Thoracic aorta (tissue), 2 donors: ENCODE data around the gene ACBD7. TPM values are rescaled to one million over a fixed set of nuclear protein-coding genes. Genes with fewer than 3 reads are reported as not detected.

Source experiments
- ATAC-seq: fragments of 150-250 bp; one replicate; pipeline ENCODE4 v1.8.0; 2017; ENCODE audit warnings: low read depth; ENCODE audit not compliant: insufficient number of reproducible peaks, low FRiP score
- DNase-seq: peaks from one replicate; pipeline ENCODE4 v3.0.0-alpha.2; 2020; ENCODE audit warnings: low spot score
- H3K27ac ChIP-seq, 2 donors: fragments of 200-600 bp; sonication (generic); 1 replicate in 1 of 2; 2 replicates in 1 of 2; pipeline ENCODE4 v1.5.1; 2016; ENCODE audit warnings: mild to moderate bottlenecking in 2 of 2, moderate library complexity in 2 of 2
- H3K27me3 ChIP-seq: fragments of 200-600 bp; sonication (generic); replicated peaks from 2 replicates; pipeline ENCODE4 v1.6.0; 2016; ENCODE audit warnings: mild to moderate bottlenecking; ENCODE audit not compliant: insufficient read depth
- H3K36me3 ChIP-seq: fragments of 200-600 bp; sonication (generic); one replicate; pipeline ENCODE4 v1.5.1; 2016
- H3K4me1 ChIP-seq, 2 donors: fragments of 200-600 bp; sonication (generic); 1 replicate in 1 of 2; 2 replicates in 1 of 2; pipeline versions ENCODE4 v1.5.1 to v1.6.0; 2016; ENCODE audit warnings: low read depth in 2 of 2, mild to moderate bottlenecking in 1 of 2; ENCODE audit not compliant: control insufficient read depth in 1 of 2
- H3K4me3 ChIP-seq: fragments of 200-600 bp; sonication (generic); 2 replicates; pipeline ENCODE4 v1.5.1; 2016; ENCODE audit warnings: mild to moderate bottlenecking
- H3K9me3 ChIP-seq: fragments of 200-600 bp; sonication (generic); 2 replicates; pipeline ENCODE4 v1.5.1; 2016
- total RNA-seq, 2 donors: library from RNA; depleted of rRNA; stranded (reverse); fragments of >200 nt; gene quantifications; one replicate each; pipeline versions ENCODE4 v1.1.0 to v1.2.3, GENCODE V29; 2016
- TF ChIP-seq, protein P1 (sequence below): fragments of 200-600 bp; sonication (generic); IDR thresholded peaks from one replicate; pipeline ENCODE4 v1.5.1; 2019; ENCODE audit warnings: antibody characterized with exemption

ACBD7 gene
- total RNA-seq, 2 donors from 2014 or later: 0.41 to 0.63 TPM

DNA sequence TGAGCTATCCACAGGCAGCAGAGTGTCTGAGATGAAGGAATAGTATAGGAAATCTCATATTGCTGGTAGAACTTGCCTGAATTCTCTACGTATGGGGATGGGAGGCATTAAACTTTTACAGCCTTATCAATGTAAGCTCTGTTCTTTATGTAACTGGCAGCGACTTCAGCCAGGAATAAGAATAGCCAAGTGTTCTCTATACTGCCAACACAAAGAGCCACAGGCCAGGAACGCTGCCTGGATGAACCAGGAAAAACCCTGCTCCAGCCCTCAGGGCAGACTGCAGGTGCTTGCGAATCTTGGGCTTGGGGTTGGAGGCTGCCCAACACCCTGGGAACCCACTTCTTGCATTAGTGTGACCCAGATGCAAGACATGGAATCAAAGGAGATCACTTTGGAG is 50.9 kb downstream of the ACBD7 start:
- no peak for DNase-seq
- H3K27me3 ChIP-seq: no peaks in the 10 kb centered on the region
- H3K27ac ChIP-seq: no peak overlapping the region

DNA sequence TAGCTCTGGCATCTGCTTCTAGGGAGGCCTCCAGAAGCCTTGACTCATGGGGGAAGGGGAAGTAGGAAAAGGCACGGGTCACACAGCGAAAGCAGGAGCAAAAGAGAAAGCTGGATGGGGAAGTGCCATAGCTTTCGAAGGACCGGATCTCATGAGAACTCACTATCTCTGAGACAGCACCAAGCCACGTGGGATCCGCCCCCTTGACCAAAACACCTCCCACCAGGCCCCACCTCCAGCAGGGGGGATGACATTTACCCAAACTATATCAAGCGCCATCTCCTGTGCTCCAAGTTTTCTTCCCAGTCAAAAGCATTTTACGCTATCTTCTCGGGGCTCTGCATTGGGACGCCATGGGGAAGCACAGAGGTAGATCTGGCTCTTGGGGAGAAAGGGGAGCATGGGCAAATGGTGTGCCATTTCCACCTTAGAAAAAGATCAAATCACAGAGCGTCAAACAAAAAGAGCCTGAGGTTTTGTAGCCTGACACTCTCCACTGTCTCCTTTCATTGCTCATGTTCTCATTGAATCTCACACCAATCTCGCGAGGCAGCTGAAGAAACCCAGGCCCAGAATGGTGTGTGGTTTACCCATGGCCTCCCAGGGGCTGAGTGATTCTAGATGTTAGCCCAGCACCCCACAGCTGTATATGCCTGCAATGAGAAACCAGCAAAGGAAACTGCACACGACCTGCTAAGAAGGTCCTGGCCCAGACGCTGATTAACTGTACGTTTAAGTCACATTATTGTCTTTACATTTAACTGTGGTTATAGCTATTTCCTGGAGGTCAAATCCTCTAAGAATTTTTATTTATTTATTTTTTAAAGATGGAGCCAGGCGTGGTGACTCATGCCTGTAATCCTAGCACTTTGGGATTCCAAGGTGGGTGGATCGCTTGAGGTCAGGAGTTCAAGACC is 52.9 kb downstream of the ACBD7 start:
- TF ChIP-seq, protein P1, sequence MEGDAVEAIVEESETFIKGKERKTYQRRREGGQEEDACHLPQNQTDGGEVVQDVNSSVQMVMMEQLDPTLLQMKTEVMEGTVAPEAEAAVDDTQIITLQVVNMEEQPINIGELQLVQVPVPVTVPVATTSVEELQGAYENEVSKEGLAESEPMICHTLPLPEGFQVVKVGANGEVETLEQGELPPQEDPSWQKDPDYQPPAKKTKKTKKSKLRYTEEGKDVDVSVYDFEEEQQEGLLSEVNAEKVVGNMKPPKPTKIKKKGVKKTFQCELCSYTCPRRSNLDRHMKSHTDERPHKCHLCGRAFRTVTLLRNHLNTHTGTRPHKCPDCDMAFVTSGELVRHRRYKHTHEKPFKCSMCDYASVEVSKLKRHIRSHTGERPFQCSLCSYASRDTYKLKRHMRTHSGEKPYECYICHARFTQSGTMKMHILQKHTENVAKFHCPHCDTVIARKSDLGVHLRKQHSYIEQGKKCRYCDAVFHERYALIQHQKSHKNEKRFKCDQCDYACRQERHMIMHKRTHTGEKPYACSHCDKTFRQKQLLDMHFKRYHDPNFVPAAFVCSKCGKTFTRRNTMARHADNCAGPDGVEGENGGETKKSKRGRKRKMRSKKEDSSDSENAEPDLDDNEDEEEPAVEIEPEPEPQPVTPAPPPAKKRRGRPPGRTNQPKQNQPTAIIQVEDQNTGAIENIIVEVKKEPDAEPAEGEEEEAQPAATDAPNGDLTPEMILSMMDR: no peak
- no peak overlapping the region for H3K27ac ChIP-seq
- H3K27me3 ChIP-seq: no peaks in the 10 kb centered on the region
- peaks cover 0 to 8% of the 10 kb centered on the region in 2 donors for H3K4me1 ChIP-seq
- DNase-seq (no peak), ATAC-seq (no peak)
- no peak overlapping the region for H3K4me3 ChIP-seq
- no peaks in the 10 kb centered on the region for H3K9me3 ChIP-seq
- H3K36me3 ChIP-seq: no peaks in the 10 kb centered on the region

More for the DNA sequence above, 50.9 kb downstream of the ACBD7 start:
- Histone ChIP-seq H3K9me3 (no peaks in the 10 kb centered on the region), H3K4me3 (no peak overlapping the region), H3K4me1 (peaks cover 0 to 8% of the 10 kb centered on the region in 2 donors), H3K36me3 (no peaks in the 10 kb centered on the region)
- ATAC-seq: no peak
- TF ChIP-seq, protein P1: no peak

DNA sequence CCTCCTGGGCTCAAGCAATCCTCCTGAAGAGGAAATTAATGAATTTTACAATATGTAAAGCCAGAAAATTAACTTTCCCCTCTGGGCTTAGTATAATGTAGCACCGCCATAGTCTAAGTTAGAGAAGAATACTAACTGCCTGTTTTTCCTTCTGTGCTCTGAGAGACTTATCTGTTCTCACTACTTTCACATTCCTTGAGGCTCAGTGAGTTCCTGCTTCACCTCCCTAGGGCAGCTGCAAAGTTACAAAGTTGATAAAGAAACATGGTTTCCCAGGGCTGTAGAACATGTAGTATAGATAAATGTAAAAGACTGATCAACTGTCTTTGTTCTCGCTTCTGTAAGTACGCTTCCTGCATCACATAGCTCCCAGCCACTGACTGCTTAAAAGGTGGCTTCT is 60.8 kb downstream of the ACBD7 start:
- ATAC-seq: no peak
- TF ChIP-seq, protein P1: no peak
- no peaks in the 10 kb centered on the region for H3K9me3 ChIP-seq

More for the DNA sequence above, 60.8 kb downstream of the ACBD7 start:
- H3K36me3 ChIP-seq: no peaks in the 10 kb centered on the region
- no peak for DNase-seq
- no peaks in the 10 kb centered on the region for H3K4me1 ChIP-seq
- H3K4me3 ChIP-seq: no peak overlapping the region
- no peak overlapping the region for H3K27ac ChIP-seq
- H3K27me3 ChIP-seq: no peaks in the 10 kb centered on the region

Other genes with a start within 250 kb of the ACBD7 start
- gene SUV39H2, start 209.9 kb downstream of the ACBD7 start, total RNA-seq: 10 to 100 TPM in 1 of 2 donors, under 1 TPM in 1; 0.95 to 12.2 TPM
- gene DCLRE1C, start 134.7 kb downstream of the ACBD7 start, total RNA-seq: 1 to 10 TPM; 6.9 to 9.9 TPM
- gene MEIG1, start 129.4 kb downstream of the ACBD7 start, total RNA-seq: not detected
- 1 to 10 TPM in 1 of 2 donors, not detected in 1; 2.5 TPM for gene OLAH, start 44.8 kb downstream of the ACBD7 start, total RNA-seq
- 10 to 100 TPM in 1 of 2 donors, 1 to 10 TPM in 1; 7.3 to 13.1 TPM for gene RPP38, start 8.6 kb upstream of the ACBD7 start, total RNA-seq
- 10 to 100 TPM; 15.0 to 18.7 TPM for gene NMT2, start 79.9 kb upstream of the ACBD7 start, total RNA-seq